AG04450 (cell line): Measurements from ENCODE around the gene TMEM255B. TPM values are rescaled to one million over a fixed set of nuclear protein-coding genes. Genes with fewer than 3 reads are reported as not detected.

Experiments
- CTCF ChIA-PET: fragments of 300-600, 350-600 bp; formaldehyde crosslinking; extraction: SDS; loops from one replicate; lab custom pipeline; 2022; ENCODE audit warnings: antibody characterized with exemption, inconsistent platforms; lab: Charles Lee
- POLR2A ChIA-PET: fragments of 350-600 bp; formaldehyde crosslinking; extraction: SDS; loops from one replicate; lab custom pipeline; 2021; ENCODE audit warnings: antibody characterized with exemption, inconsistent platforms; lab: Yijun Ruan, JAX
- DNase-seq: peaks from one replicate; pipeline ENCODE4 v3.0.0-alpha.2; 2011; ENCODE audit warnings: low read depth, low spot score
- H3K27ac ChIP-seq: one replicate; pipeline ENCODE4 v1.5.1; 2012; ENCODE audit warnings: low read depth, low read length, control low read depth
- H3K27me3 ChIP-seq: one replicate; pipeline ENCODE4 v1.6.0; 2012; ENCODE audit warnings: low read length; ENCODE audit not compliant: control insufficient read depth, insufficient read depth
- H3K4me3 ChIP-seq: 2 replicates; pipeline ENCODE4 v1.5.1; 2011; ENCODE audit warnings: mild to moderate bottlenecking, low read depth, low read length, control low read depth
- H3K9me3 ChIP-seq: 2 replicates; pipeline ENCODE4 v1.5.1; 2012; ENCODE audit warnings: low read length; ENCODE audit not compliant: control insufficient read depth, insufficient read depth
- polyA plus RNA-seq: library from polyadenylated mRNA; depleted of rRNA; stranded (reverse); fragments of >200 nt; gene quantifications from 2 replicates; pipeline ENCODE4 v1.2.3, GENCODE V29; 2011
- TF ChIP-seq, protein P1 (sequence below): IDR thresholded peaks from 2 replicates; pipeline ENCODE4 v1.5.1; 2011; ENCODE audit warnings: low read depth, low read length, control low read depth, inconsistent platforms

TMEM255B gene
- polyA plus RNA-seq, 1 experiment = 4.1 TPM

DNA sequence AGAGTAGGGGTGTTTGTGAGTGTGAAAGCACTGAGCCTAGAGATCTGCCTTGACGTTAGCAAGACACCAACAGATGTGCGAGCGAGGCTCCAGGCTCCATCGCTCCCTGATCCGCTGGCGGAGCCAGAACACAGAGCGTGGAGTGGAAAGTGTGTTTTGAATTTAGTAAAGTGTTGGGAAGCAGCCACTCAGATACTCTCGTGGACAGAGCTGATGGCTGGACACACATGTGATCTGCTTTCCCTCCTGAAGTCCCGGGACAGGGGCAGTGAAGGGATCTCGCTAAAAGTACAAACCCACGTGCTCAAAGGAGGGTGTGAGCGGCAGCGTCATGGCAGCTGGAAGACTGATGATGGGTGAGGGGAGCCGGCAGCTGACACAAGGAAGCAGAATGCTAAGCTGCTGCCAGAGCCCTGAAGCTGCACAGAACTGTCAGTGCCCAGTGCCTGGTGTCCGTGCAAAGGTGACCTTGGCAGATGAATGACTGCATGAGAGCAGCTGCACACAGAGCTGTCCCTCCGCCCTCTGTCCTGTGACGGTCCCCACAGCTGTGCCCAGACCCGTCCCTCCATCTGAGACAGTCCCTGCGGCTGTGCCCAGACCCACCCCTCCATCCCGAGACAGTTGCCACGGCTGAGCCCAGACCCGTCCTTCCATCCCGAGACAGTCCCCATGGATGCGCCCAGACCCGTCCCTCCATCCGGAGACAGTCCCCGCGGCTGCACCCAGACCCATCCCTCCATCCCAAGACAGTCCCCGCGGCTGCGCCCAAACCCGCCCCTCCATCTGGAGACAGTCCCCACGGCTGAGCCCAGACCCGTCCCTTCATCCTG lies 29.6 kb upstream of the TMEM255B start:
- no peak overlapping the region for H3K27ac ChIP-seq
- TF ChIP-seq, protein P1, sequence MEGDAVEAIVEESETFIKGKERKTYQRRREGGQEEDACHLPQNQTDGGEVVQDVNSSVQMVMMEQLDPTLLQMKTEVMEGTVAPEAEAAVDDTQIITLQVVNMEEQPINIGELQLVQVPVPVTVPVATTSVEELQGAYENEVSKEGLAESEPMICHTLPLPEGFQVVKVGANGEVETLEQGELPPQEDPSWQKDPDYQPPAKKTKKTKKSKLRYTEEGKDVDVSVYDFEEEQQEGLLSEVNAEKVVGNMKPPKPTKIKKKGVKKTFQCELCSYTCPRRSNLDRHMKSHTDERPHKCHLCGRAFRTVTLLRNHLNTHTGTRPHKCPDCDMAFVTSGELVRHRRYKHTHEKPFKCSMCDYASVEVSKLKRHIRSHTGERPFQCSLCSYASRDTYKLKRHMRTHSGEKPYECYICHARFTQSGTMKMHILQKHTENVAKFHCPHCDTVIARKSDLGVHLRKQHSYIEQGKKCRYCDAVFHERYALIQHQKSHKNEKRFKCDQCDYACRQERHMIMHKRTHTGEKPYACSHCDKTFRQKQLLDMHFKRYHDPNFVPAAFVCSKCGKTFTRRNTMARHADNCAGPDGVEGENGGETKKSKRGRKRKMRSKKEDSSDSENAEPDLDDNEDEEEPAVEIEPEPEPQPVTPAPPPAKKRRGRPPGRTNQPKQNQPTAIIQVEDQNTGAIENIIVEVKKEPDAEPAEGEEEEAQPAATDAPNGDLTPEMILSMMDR = no peak
- DNase-seq = no peak
- ChIA-PET POLR2A (no interaction called here), CTCF (no interaction called here)
- no peak overlapping the region for H3K4me3 ChIP-seq
- H3K9me3 ChIP-seq = peaks cover 42% of the 10 kb centered on the region
- peaks cover 28% of the 10 kb centered on the region for H3K27me3 ChIP-seq

DNA sequence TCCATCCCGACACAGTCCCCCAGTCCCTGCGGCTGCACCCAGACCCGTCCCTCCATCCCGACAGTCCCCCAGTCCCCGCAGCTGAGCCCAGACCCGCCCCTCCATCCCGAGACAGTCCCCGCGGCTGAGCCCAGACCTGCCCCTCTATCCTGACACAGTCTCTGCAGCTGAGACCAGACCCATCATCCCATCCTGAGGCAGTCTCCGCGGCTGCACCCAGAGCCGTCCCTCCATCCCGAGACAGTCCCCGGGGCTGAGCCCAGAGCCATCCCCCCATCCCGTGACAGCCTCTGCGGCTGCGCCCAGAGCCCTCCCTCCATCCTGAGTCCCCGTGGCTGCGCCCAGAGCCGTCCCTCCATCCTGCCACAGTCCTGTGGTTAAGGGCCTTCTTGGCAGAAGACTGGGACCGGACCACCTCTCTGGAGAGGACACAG lies 28.8 kb upstream of the TMEM255B start:
- Histone ChIP-seq H3K9me3 (peaks cover 51% of the 10 kb centered on the region), H3K27me3 (peaks cover 28% of the 10 kb centered on the region), H3K4me3 (no peak overlapping the region), H3K27ac (no peak overlapping the region)
- no peak for DNase-seq
- CTCF ChIA-PET = no interaction called here
- POLR2A ChIA-PET = no interaction called here
- TF ChIP-seq, protein P1 = no peak

DNA sequence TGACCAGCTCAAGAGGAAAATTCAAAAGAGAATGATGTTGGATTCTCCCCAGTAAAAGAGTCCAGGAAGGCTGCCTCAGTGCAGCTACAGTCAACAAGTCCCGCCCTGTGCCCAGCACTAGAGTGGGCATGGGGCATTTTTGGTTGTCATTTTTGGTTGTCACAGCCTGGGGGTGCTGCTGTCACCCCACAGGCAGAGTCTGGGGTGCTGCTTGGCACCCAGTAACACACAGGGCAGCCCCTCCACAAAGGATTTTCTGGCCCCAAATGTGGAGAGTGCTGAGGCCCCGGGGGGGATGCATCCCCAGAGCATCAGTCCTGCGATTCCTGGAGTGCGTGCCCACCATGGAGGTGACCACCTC lies 28.2 kb upstream of the TMEM255B start:
- no peak overlapping the region for H3K4me3 ChIP-seq
- CTCF ChIA-PET = no interaction called here
- H3K27me3 ChIP-seq = peaks cover 28% of the 10 kb centered on the region
- DNase-seq = no peak
- POLR2A ChIA-PET = no interaction called here
- TF ChIP-seq, protein P1 = no peak
- H3K27ac ChIP-seq = no peak overlapping the region
- H3K9me3 ChIP-seq = peaks cover 56% of the 10 kb centered on the region

DNA sequence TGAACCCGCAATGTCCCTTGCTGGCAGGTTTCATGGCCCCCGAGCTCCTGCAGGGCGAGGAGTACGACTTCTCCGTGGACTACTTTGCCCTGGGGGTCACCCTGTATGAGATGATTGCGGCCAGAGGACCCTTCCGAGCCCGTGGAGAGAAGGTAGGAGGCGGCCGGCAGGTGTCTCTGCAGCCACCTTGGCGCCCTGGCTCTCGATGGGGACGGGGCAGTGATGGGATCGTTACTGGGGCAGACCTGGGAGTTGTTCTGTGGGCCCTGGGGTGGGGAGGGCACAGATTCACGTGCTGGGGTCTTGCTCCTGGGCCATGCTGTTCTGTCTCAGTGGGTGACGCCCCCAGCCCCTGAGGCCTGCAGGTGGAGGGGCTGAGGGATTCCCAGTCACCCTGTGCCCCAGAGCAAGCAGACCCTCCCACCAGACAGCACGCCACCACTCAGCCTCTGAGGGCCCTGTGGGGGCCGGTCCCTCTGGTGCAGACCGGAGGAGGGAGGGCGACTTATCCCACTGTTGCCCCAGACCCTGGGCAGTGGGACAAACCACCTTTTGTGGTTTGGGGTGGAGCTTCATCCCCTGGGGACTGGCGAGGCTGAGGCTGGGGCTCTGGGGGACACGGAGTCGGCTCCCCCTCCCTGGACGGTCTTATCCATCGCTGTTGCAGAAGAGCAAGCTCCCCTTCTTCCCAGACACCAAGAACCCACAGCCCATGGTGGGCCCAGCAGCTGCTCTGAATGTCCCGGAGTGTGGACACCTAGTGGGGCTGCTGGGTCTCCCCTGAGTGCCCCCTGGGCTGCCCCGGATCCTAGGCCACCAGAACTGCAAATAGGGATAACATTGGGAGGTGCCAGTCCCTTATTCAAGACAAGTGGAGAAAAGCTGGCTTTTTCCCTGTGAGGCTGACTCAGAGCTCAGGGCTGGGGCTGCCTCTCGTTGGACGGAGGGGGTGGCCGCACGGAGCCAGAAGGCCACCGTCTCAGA lies 27.5 kb upstream of the TMEM255B start:
- no peak for DNase-seq
- CTCF ChIA-PET = no interaction called here
- POLR2A ChIA-PET = no interaction called here
- Histone ChIP-seq H3K9me3 (peaks cover 55% of the 10 kb centered on the region), H3K27me3 (peaks cover 28% of the 10 kb centered on the region), H3K4me3 (no peak overlapping the region), H3K27ac (no peak overlapping the region)
- TF ChIP-seq, protein P1 = no peak
